D341Med (cell line): ENCODE data around the gene CAMK1.
"Not testable (repeated sequence)": the region's sequence is repeated elsewhere in the genome, so short reads cannot be mapped to it uniquely, and the experiment has no call there.

ENCODE experiments used
- DNase-seq: peaks from one replicate; pipeline ENCODE4 v3.0.0; 2012; ENCODE audit warnings: low spot score

Gene CAMK1

GRCh38 chr3:9771007-9771406 is 1.3 kb upstream of the CAMK1 start:
- DNase-seq: not testable (repeated sequence)

DNA sequence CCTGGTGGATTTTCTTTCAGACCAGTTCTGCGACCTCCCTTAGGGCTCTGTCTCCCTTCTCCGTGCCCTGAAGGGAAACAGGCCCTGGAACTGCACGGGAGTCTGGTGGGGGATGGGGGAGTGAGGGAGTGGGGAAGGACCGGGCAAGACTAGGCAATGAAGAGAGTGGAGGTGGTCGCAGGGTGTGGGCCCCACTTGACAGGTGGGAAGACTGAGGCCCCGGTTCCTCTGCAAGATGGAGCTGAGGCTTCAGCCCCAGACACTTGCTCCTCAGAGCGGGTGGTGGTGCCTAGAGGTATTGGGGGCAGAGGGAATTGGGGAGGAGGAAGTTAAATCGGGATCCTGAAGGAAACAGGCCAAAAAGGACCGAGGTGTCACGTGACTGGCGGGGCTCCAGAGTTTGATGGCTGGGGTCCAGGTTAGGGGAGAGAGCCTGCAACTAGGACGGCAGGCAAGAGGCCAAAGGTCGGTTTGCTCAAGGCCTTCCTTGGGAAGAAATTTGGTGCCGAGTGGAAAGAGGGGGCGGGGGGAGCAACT is 597 bp upstream of the CAMK1 start:
- DNase-seq: no peak

DNA sequence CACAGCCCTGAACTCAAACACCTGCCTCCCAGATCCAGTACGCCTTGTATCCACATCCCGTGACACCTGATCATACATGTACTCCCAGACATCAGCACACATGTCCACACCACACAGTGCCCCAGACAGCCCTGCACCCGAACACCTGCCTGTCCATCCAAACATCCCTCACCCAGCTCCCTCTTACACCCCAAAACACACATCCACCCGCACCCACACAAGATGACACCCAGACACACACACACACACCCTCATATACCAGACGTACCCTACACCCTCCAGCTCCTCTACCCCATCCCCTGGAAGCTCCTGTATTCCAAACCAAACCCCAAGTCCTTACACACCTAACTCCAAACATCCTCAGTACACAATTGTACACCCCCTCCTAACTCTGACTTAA is 735 bp downstream of the CAMK1 start:
- no peak for DNase-seq

DNA sequence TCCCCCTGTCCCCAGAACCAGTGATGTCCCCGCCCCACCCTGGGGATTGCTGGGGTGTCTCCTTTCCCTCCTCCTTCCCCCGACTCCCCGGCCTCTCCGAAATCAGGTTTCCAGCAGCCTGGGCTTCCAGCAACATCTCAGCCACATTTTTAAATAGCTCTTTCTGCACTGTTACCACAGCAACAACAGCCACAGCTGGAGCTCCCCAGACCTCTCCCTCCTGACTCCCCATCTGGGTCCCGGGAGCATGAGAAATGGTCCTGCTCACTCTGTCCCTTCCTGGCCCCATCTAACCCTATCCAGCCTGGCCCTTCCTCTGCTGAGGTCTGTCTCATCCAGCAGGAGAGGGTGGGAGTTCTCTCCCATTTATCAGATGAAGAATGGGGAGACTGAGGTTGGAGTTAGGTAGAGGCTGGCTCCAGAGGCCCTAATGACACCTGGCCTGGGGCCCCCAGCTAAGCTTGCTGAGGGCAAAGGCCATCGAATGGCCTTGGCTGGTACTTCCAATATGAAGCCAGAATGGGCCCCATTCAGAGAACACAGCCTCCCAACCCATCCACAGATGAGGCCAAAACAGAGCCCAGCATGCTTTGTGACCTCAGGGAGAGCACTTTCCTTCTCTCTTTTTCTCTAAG is 1.5 kb downstream of the CAMK1 start:
- DNase-seq: no peak

- DNase-seq: no peak
These were observed 2.3 kb downstream of the CAMK1 start for GRCh38 chr3:9767418-9767817.

DNA sequence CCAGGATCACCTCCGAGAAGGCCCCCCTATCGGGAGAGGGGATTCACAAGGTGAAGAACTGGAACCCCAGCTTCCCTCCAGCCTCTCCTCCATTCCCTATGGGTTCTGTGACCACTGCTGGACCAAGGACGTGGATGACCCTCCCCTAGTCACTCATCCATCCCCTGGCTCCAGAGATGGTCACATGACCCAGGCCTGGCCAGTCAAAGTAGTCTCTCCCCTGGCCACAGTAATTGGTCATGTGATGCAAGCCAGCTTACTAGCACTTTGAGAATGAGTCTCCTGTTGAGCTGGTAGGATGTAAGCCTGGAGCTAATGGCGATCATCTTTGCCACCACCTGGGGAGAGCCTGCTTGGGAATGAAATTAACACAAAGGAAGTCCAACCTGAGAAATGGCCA is 3.9 kb downstream of the CAMK1 start:
- DNase-seq: no peak

DNA sequence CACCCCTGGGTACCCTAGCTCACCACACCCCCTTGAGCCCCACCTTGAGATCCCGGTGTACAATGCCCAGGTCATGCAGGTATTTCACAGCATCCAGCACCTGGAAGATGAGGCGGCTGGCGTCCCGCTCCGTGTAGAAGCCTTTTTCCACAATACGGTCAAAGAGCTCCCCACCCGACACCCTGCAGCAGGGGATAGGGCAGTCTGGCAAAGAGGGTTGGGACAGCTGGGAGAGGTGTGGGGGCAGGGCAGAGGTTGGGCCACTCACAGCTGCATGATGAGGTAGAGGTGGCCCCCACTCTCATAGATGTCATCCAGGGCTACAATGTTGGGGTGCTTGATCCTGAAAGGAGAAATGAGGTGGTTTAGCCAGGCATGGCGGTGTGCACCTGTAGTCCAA is 6.9 kb downstream of the CAMK1 start:
- no peak for DNase-seq

- no peak for DNase-seq
These were observed 7.8 kb downstream of the CAMK1 start for GRCh38 chr3:9761919-9762318.

GRCh38 chr3:9760779-9761505 is 8.8 kb downstream of the CAMK1 start:
- no peak for DNase-seq

DNA sequence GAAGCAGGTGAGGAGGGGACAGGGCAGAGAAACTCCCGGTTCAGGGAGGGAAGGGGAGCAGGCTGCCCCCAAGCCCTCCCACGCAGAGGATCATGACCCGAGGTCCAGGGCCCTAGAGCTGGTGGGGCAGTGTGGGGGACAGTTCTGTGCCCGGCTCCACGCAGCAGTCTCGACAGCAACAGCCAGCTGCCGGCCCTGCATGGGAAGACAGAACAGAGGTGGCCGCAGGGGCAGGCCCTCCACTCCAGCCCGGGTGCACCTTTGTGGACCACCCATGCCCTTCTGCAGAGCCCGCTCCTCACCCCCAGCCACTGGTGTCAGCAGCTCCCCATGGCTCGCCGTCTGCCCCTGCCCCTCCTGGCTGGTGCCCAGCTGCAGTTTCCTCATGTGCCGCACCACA is 12.3 kb downstream of the CAMK1 start:
- DNase-seq: no peak

DNA sequence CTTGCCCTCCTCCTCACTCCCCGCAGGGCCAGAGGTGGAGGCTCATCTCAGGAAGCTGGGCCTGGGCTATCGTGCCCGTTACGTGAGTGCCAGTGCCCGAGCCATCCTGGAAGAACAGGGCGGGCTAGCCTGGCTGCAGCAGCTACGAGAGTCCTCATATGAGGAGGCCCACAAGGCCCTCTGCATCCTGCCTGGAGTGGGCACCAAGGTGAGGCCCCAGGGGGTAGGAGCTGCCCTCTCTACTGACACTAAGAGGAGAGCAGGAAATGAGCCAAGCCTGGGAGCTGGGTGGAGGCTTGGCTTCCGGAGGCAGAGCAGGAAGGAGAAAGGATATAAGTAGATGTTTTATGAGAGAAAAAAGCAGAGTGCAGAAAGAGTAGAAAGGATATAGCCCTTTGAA is 15.1 kb downstream of the CAMK1 start:
- no peak for DNase-seq

GRCh38 chr3:9750556-9751411 is 19.0 kb downstream of the CAMK1 start:
- no peak for DNase-seq

DNA sequence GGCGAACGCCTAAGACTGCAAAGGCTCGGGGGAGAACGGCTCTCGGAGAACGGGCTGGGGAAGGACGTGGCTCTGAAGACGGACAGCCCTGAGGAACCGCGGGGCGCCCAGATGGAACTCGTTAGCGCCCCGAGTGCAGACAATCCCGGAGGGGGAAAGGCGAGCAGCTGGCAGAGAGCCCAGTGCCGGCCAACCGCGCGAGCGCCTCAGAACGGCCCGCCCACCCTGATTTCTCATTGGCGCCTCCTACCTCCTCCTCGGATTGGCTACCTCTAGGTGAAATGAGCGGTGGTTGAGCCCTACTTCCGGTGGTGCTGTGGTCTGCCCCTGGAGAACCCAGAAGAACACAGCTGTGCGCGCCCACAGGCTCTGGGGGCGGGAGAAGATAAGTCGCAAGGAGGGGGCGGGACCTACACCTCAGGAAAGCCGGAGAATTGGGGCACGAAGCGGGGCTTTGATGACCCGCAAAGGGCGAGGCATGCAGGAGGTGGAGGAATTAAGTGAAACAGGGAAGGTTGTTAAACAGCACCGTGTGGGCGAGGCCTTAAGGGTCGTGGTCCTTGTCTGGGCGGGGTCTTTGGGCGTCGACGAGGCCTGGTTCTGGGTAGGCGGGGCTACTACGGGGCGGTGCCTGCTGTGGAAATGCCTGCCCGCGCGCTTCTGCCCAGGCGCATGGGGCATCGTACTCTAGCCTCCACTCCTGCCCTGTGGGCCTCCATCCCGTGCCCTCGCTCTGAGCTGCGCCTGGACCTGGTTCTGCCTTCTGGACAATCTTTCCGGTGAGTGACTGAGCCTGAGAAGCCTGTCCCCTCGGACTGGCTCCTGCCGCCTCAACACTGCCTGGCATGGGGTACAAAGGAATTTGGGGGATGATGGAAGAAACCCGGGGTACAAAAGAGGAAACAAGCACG is 19.8 kb downstream of the CAMK1 start, which contains the start of gene OGG1:
Gene OGG1, plus strand, starts transcription at position 308 of the 911 bp plus-strand sequence. Its CDS starts 335 bp downstream, at position 643.
- peak; percentile 97 for DNase-seq

DNA sequence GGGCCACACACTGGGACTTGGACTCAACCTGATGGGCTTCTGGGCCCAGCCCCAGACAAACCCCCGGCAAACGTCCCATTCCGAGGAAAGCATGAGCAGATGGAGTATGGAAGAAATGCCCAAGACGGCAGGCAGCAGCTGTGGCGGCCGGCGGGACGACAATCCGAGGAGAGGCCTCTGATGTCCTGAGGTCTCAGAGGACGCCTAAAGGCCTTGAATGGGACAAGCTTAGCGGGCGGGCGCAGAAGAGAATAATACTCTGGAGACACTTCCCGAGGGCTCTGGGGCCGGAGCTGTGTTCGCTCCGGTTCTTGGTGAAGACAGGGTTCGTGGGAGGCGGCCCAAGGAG is 20.5 kb downstream of the CAMK1 start:
- no peak for DNase-seq

- DNase-seq: no peak
These were observed 21.7 kb downstream of the CAMK1 start for GRCh38 chr3:9748031-9748430.

- DNase-seq: no peak
These were observed 22.5 kb downstream of the CAMK1 start for GRCh38 chr3:9747267-9747666.

- DNase-seq: no peak
These were observed 23.4 kb downstream of the CAMK1 start for GRCh38 chr3:9746330-9746729.

DNA sequence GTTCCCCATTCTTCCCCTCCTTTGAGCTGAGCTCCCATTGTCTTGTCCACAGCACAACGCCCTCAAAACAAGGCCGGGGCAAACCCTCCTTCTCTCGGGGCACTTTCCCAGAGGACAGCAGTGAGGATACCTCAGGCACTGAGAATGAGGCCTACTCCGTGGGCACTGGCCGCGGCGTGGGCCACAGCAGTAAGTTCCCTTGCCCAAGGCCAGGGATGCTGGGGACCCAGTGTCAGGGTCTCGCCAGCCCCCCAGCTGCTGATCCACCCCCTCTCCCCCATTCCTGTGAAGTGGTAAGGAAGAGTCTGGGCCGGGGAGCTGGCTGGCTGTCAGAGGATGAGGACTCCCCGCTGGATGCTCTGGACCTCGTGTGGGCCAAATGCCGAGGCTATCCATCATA is 24.2 kb downstream of the CAMK1 start:
- DNase-seq: no peak

DNA sequence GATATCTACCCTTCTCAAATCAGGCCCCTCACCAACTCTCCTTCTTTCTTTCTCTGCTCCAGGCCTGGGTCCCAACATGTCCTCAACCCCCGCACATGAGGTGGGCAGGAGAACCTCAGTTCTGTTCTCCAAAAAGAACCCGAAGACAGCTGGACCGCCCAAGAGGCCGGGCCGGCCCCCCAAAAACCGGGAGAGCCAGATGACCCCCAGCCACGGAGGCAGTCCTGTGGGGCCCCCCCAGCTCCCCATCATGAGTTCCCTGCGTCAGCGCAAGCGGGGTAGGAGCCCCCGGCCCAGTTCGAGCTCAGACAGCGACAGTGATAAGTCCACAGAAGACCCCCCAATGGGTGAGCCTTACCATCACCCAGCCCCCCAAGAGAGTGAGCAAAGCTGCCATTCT is 25.6 kb downstream of the CAMK1 start:
- no peak for DNase-seq

DNA sequence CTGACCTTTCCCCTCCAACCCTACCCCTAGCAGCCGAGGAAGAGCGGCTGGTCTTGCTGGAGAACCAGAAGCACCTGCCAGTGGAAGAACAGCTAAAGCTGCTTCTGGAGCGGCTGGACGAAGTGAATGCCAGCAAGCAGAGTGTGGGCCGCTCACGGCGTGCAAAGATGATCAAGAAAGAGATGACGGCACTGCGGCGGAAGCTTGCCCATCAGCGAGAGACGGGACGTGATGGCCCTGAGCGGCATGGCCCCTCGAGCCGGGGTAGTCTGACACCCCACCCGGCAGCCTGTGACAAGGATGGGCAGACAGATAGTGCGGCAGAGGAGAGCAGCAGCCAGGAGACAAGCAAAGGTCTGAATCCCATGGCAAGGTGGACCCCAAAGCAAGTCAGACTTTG is 26.2 kb downstream of the CAMK1 start:
- DNase-seq: no peak

- DNase-seq: no peak
These were observed 27.2 kb downstream of the CAMK1 start for GRCh38 chr3:9742560-9742959.

- DNase-seq: no peak
These were observed 30.6 kb downstream of the CAMK1 start for GRCh38 chr3:9739181-9739580.
